Stimulated activated naive B cell treated with anti-CD40 and anti-IgM and Interleukin-4, amounts not matched to agents 10 μg/mL and 1 μg/mL and 100 μg/mL, for 72 hours (primary cell): ENCODE data around the gene CD300E.
A peak's percentile ranks its signal among the peaks of the same experiment; 100 is the strongest.

Source experiments
- ATAC-seq, 2 donors: fragments of 150-1000 bp; cut with Tn5 transposase; replicated peaks; 2 replicates each; pipeline ENCODE4 v1.10.0; 2021; ENCODE audit warnings: moderate library complexity in 1 of 2
- DNase-seq: peaks from one replicate; pipeline ENCODE4 v3.0.0; 2021
- H3K27ac Mint-ChIP-seq: one replicate; pipeline ENCODE4 v1.8.0; 2022; ENCODE audit warnings: mild to moderate bottlenecking, mixed read lengths
- H3K27me3 Mint-ChIP-seq, 2 donors: one replicate each; pipeline ENCODE4 v1.8.0; 2022; ENCODE audit warnings: mixed read lengths in 2 of 2
- H3K36me3 Mint-ChIP-seq, 2 donors: one replicate each; pipeline ENCODE4 v1.8.0; 2022; ENCODE audit warnings: mixed read lengths in 2 of 2, mild to moderate bottlenecking in 1 of 2
- H3K4me1 Mint-ChIP-seq, 2 donors: one replicate each; pipeline ENCODE4 v1.8.0; 2022; ENCODE audit warnings: mixed read lengths in 2 of 2, mild to moderate bottlenecking in 1 of 2
- H3K4me3 Mint-ChIP-seq, 2 donors: one replicate each; pipeline ENCODE4 v1.8.0; 2022; ENCODE audit warnings: mild to moderate bottlenecking in 2 of 2, mixed read lengths in 2 of 2, moderate library complexity in 1 of 2
- H3K9me3 Mint-ChIP-seq, 2 donors: one replicate each; pipeline ENCODE4 v1.8.0; 2022; ENCODE audit warnings: mixed read lengths in 2 of 2, mild to moderate bottlenecking in 1 of 2

The CD300E gene

GRCh38 chr17:74623693-74624093 is at the start of gene CD300E:
CD300E (minus strand) TSS chr17:74623738; CDS start chr17:74623621, 117 bp downstream.
- Mint-ChIP-seq H3K9me3 (peaks cover 0 to 1% of the 10 kb centered on the region in 2 donors), H3K27ac (no peak within 1 kb of the TSS), H3K4me1 (peaks cover 1 to 4% of the 10 kb centered on the region in 2 donors), H3K36me3 (no peaks in the 10 kb centered on the region), H3K27me3 (peaks cover 46 to 57% of the 10 kb centered on the region in 2 donors), H3K4me3 (no peak within 1 kb of the TSS)
- ATAC-seq = no peak
- DNase-seq = no peak

GRCh38 chr17:74671031-74671771 is 47.7 kb upstream of the CD300E start:
- no peaks in the 10 kb centered on the region for H3K4me1 Mint-ChIP-seq
- DNase-seq (peak; percentile 13), ATAC-seq (peak; percentile 75 to 79)
- peaks cover 2 to 3% of the 10 kb centered on the region in 2 donors for H3K36me3 Mint-ChIP-seq
- H3K9me3 Mint-ChIP-seq = peaks cover 0 to 2% of the 10 kb centered on the region in 2 donors
- no peak overlapping the region for H3K27ac Mint-ChIP-seq
- H3K4me3 Mint-ChIP-seq = no peak overlapping the region
- H3K27me3 Mint-ChIP-seq = peaks cover 57 to 72% of the 10 kb centered on the region in 2 donors

- Mint-ChIP-seq H3K4me3 (no peak overlapping the region), H3K9me3 (peaks cover 0 to 2% of the 10 kb centered on the region in 2 donors), H3K27me3 (peaks cover 58 to 73% of the 10 kb centered on the region in 2 donors), H3K36me3 (peaks cover 2 to 3% of the 10 kb centered on the region in 2 donors), H3K4me1 (no peaks in the 10 kb centered on the region), H3K27ac (no peak overlapping the region)
- no peak for ATAC-seq
- DNase-seq = no peak
Observed at GRCh38 chr17:74670329-74670728, 46.8 kb upstream of the CD300E start.

- Mint-ChIP-seq H3K27ac (no peak overlapping the region), H3K4me1 (peaks cover 0 to 5% of the 10 kb centered on the region in 2 donors), H3K36me3 (no peaks in the 10 kb centered on the region), H3K27me3 (peaks cover 53 to 72% of the 10 kb centered on the region in 2 donors), H3K4me3 (no peak overlapping the region), H3K9me3 (peaks cover 2 to 4% of the 10 kb centered on the region in 2 donors)
- DNase-seq (no peak), ATAC-seq (no peak)
Observed at GRCh38 chr17:74663561-74663960, 40.0 kb upstream of the CD300E start.

GRCh38 chr17:74659889-74660288 is 36.4 kb upstream of the CD300E start:
- Mint-ChIP-seq H3K27ac (no peak overlapping the region), H3K4me3 (no peak overlapping the region), H3K4me1 (peaks cover 4 to 14% of the 10 kb centered on the region in 2 donors), H3K36me3 (no peaks in the 10 kb centered on the region), H3K27me3 (peaks cover 47 to 79% of the 10 kb centered on the region in 2 donors), H3K9me3 (peaks cover 2 to 4% of the 10 kb centered on the region in 2 donors)
- DNase-seq (no peak), ATAC-seq (no peak)

GRCh38 chr17:74658620-74659019 is 35.1 kb upstream of the CD300E start:
- no peak for DNase-seq
- Mint-ChIP-seq H3K9me3 (peaks cover 2 to 4% of the 10 kb centered on the region in 2 donors), H3K36me3 (no peaks in the 10 kb centered on the region), H3K4me3 (no peak overlapping the region), H3K27ac (no peak overlapping the region), H3K27me3 (peaks cover 41 to 70% of the 10 kb centered on the region in 2 donors), H3K4me1 (peaks cover 4 to 11% of the 10 kb centered on the region in 2 donors)
- ATAC-seq = no peak

- no peak overlapping the region for H3K27ac Mint-ChIP-seq
- no peak overlapping the region for H3K4me3 Mint-ChIP-seq
- DNase-seq (no peak), ATAC-seq (no peak)
- H3K9me3 Mint-ChIP-seq = no peaks in the 10 kb centered on the region
- H3K4me1 Mint-ChIP-seq = peaks cover 4 to 8% of the 10 kb centered on the region in 2 donors
- peaks cover 52 to 72% of the 10 kb centered on the region in 2 donors for H3K27me3 Mint-ChIP-seq
- H3K36me3 Mint-ChIP-seq = no peaks in the 10 kb centered on the region
Observed at GRCh38 chr17:74654742-74655141, 31.2 kb upstream of the CD300E start.

- peaks cover 53 to 72% of the 10 kb centered on the region in 2 donors for H3K27me3 Mint-ChIP-seq
- peaks cover 0 to under 1% of the 10 kb centered on the region in 2 donors for H3K4me1 Mint-ChIP-seq
- no peak overlapping the region for H3K27ac Mint-ChIP-seq
- DNase-seq (no peak), ATAC-seq (no peak)
- no peaks in the 10 kb centered on the region for H3K36me3 Mint-ChIP-seq
- H3K4me3 Mint-ChIP-seq = no peak overlapping the region
- no peaks in the 10 kb centered on the region for H3K9me3 Mint-ChIP-seq
Observed at GRCh38 chr17:74652020-74652419, 28.5 kb upstream of the CD300E start.

GRCh38 chr17:74649909-74650308 is 26.4 kb upstream of the CD300E start:
- ATAC-seq (no peak), DNase-seq (no peak)
- Mint-ChIP-seq H3K36me3 (no peaks in the 10 kb centered on the region), H3K4me1 (peaks cover 4 to 11% of the 10 kb centered on the region in 2 donors), H3K9me3 (no peaks in the 10 kb centered on the region), H3K27me3 (peaks cover 65 to 72% of the 10 kb centered on the region in 2 donors), H3K4me3 (no peak overlapping the region), H3K27ac (no peak overlapping the region)

- DNase-seq (no peak), ATAC-seq (no peak)
- Mint-ChIP-seq H3K27ac (no peak overlapping the region), H3K36me3 (no peaks in the 10 kb centered on the region), H3K27me3 (peaks cover 64 to 80% of the 10 kb centered on the region in 2 donors), H3K4me1 (peaks cover 9 to 24% of the 10 kb centered on the region in 2 donors), H3K9me3 (no peaks in the 10 kb centered on the region), H3K4me3 (no peak overlapping the region)
Observed at GRCh38 chr17:74647871-74648672, 24.5 kb upstream of the CD300E start.

GRCh38 chr17:74646231-74646630 is 22.7 kb upstream of the CD300E start:
- H3K4me3 Mint-ChIP-seq = no peak overlapping the region
- ATAC-seq (peak; percentile 28 to 59), DNase-seq (no peak)
- no peaks in the 10 kb centered on the region for H3K9me3 Mint-ChIP-seq
- H3K27ac Mint-ChIP-seq = no peak overlapping the region
- no peaks in the 10 kb centered on the region for H3K36me3 Mint-ChIP-seq
- H3K27me3 Mint-ChIP-seq = peaks cover 59 to 71% of the 10 kb centered on the region in 2 donors
- H3K4me1 Mint-ChIP-seq = peaks cover 24 to 43% of the 10 kb centered on the region in 2 donors

GRCh38 chr17:74645010-74645409 is 21.5 kb upstream of the CD300E start:
- Mint-ChIP-seq H3K4me3 (no peak overlapping the region), H3K36me3 (no peaks in the 10 kb centered on the region), H3K9me3 (no peaks in the 10 kb centered on the region), H3K4me1 (peaks cover 36 to 55% of the 10 kb centered on the region in 2 donors), H3K27me3 (peaks cover 49 to 59% of the 10 kb centered on the region in 2 donors), H3K27ac (no peak overlapping the region)
- no peak for ATAC-seq
- DNase-seq = no peak

GRCh38 chr17:74644419-74644818 is 20.9 kb upstream of the CD300E start:
- H3K4me1 Mint-ChIP-seq = peaks cover 41 to 61% of the 10 kb centered on the region in 2 donors
- peaks cover 45 to 54% of the 10 kb centered on the region in 2 donors for H3K27me3 Mint-ChIP-seq
- no peak for ATAC-seq
- DNase-seq = no peak
- H3K4me3 Mint-ChIP-seq = no peak overlapping the region
- H3K27ac Mint-ChIP-seq = no peak overlapping the region
- H3K9me3 Mint-ChIP-seq = no peaks in the 10 kb centered on the region
- no peaks in the 10 kb centered on the region for H3K36me3 Mint-ChIP-seq

- Mint-ChIP-seq H3K27me3 (peaks cover 42 to 50% of the 10 kb centered on the region in 2 donors), H3K36me3 (no peaks in the 10 kb centered on the region), H3K27ac (no peak overlapping the region)
Observed at GRCh38 chr17:74643826-74644225, 20.3 kb upstream of the CD300E start.

More at GRCh38 chr17:74643826-74644225, 20.3 kb upstream of the CD300E start:
- DNase-seq (no peak), ATAC-seq (no peak)
- Mint-ChIP-seq H3K9me3 (no peaks in the 10 kb centered on the region), H3K4me1 (peaks cover 44 to 67% of the 10 kb centered on the region in 2 donors), H3K4me3 (no peak overlapping the region)
